ENCODE measurements around the gene CHRDL1. TPM values are rescaled to one million over a fixed set of nuclear protein-coding genes. Genes with fewer than 3 reads are reported as not detected.

The CHRDL1 gene
- total RNA-seq, 1 donor from 2014 or later, result 15.5 TPM

GRCh38 chrX:110805303-110805702, 9.7 kb upstream of the CHRDL1 start:
- Histone ChIP-seq H3K79me2 (ENCODE audit: low read depth) (no peaks in the 10 kb centered on the region), H3K4me2 (no peak overlapping the region), H3K4me3 (no peak overlapping the region), H3K36me3 (no peaks in the 10 kb centered on the region), H3K9ac (no peak overlapping the region), H3K27me3 (no peaks in the 10 kb centered on the region), H3K27ac (no peak overlapping the region), H4K20me1 (ENCODE audit: low read depth) (no peaks in the 10 kb centered on the region), H3F3A (ENCODE audit: low read depth) (no peaks in the 10 kb centered on the region), H2AFZ (replicated peaks) (no peak overlapping the region), H3K4me1 (no peaks in the 10 kb centered on the region), H3K9me3 (ENCODE audit: low read depth) (no peaks in the 10 kb centered on the region)
- Mint-ChIP-seq H3K9me3 (no peaks in the 10 kb centered on the region), H3K36me3 (no peaks in the 10 kb centered on the region), H3K27me3 (ENCODE audit: insufficient read depth, low read depth) (peaks cover 8% of the 10 kb centered on the region), H3K4me3 (no peak overlapping the region), H3K27ac (no peak overlapping the region), H3K4me1 (no peaks in the 10 kb centered on the region)
- TF ChIP-seq EZH2 (IDR thresholded peaks at IDR 0.05), result no peak
- TF ChIP-seq CTCF (IDR thresholded peaks at IDR 0.05), result no peak
- TF ChIP-seq EZH2phosphoT487 (IDR thresholded peaks at IDR 0.05), result no peak
- DNase-seq (ENCODE audit: low spot score), result no peak

- Histone ChIP-seq H3K27ac (no peak overlapping the region), H3K36me3 (no peaks in the 10 kb centered on the region), H3K4me3 (no peak overlapping the region), H4K20me1 (ENCODE audit: low read depth) (no peaks in the 10 kb centered on the region), H3K4me2 (no peak overlapping the region), H2AFZ (replicated peaks) (no peak overlapping the region), H3K27me3 (no peaks in the 10 kb centered on the region), H3K9ac (no peak overlapping the region), H3K9me3 (ENCODE audit: low read depth) (no peaks in the 10 kb centered on the region), H3F3A (ENCODE audit: low read depth) (no peaks in the 10 kb centered on the region), H3K79me2 (ENCODE audit: low read depth) (no peaks in the 10 kb centered on the region), H3K4me1 (no peaks in the 10 kb centered on the region)
- TF ChIP-seq EZH2phosphoT487 (IDR thresholded peaks at IDR 0.05), result no peak
- TF ChIP-seq EZH2 (IDR thresholded peaks at IDR 0.05), result no peak
- TF ChIP-seq CTCF (IDR thresholded peaks at IDR 0.05), result no peak
- H3K4me3 Mint-ChIP-seq, result no peak overlapping the region
- no peak for DNase-seq (ENCODE audit: low spot score)
- H3K4me1 Mint-ChIP-seq, result no peaks in the 10 kb centered on the region
- no peaks in the 10 kb centered on the region for H3K36me3 Mint-ChIP-seq
- peaks cover 9% of the 10 kb centered on the region for H3K27me3 Mint-ChIP-seq (ENCODE audit: insufficient read depth, low read depth)
- no peaks in the 10 kb centered on the region for H3K9me3 Mint-ChIP-seq
- H3K27ac Mint-ChIP-seq, result no peak overlapping the region
Measured at GRCh38 chrX:110804446-110804845, 8.8 kb upstream of the CHRDL1 start.

GRCh38 chrX:110803506-110803905, 7.9 kb upstream of the CHRDL1 start:
- TF ChIP-seq EZH2 (IDR thresholded peaks at IDR 0.05) (no peak), EZH2phosphoT487 (IDR thresholded peaks at IDR 0.05) (no peak), CTCF (IDR thresholded peaks at IDR 0.05) (no peak)
- Mint-ChIP-seq H3K4me3 (no peak overlapping the region), H3K27me3 (ENCODE audit: insufficient read depth, low read depth) (peaks cover 8% of the 10 kb centered on the region), H3K36me3 (no peaks in the 10 kb centered on the region), H3K9me3 (no peaks in the 10 kb centered on the region), H3K4me1 (no peaks in the 10 kb centered on the region), H3K27ac (no peak overlapping the region)
- H4K20me1 ChIP-seq (ENCODE audit: low read depth), result no peaks in the 10 kb centered on the region
- H3K4me1 ChIP-seq, result no peaks in the 10 kb centered on the region
- H3K4me2 ChIP-seq, result no peak overlapping the region
- no peaks in the 10 kb centered on the region for H3K9me3 ChIP-seq (ENCODE audit: low read depth)
- H3K27ac ChIP-seq, result no peak overlapping the region
- H2AFZ ChIP-seq (replicated peaks), result no peak overlapping the region
- H3F3A ChIP-seq (ENCODE audit: low read depth), result no peaks in the 10 kb centered on the region
- H3K36me3 ChIP-seq, result no peaks in the 10 kb centered on the region
- H3K9ac ChIP-seq, result no peak overlapping the region
- no peak overlapping the region for H3K4me3 ChIP-seq
- no peaks in the 10 kb centered on the region for H3K79me2 ChIP-seq (ENCODE audit: low read depth)
- H3K27me3 ChIP-seq, result no peaks in the 10 kb centered on the region
- DNase-seq (ENCODE audit: low spot score), result no peak

- Mint-ChIP-seq H3K4me1 (peaks cover 37% of the 10 kb centered on the region), H3K4me3 (peak overlapping the region; percentile 92), H3K27ac (peak overlapping the region; percentile 88), H3K9me3 (no peaks in the 10 kb centered on the region), H3K36me3 (no peaks in the 10 kb centered on the region), H3K27me3 (ENCODE audit: insufficient read depth, low read depth) (peaks cover 12% of the 10 kb centered on the region)
- no peaks in the 10 kb centered on the region for H3F3A ChIP-seq (ENCODE audit: low read depth)
- H2AFZ ChIP-seq (replicated peaks), result peak overlapping the region; percentile 97
- H3K27me3 ChIP-seq, result no peaks in the 10 kb centered on the region
- no peak overlapping the region for H3K9ac ChIP-seq
- peak overlapping the region; percentile 47 for H3K4me3 ChIP-seq
- peak overlapping the region; percentile 74 for H3K4me2 ChIP-seq
- H4K20me1 ChIP-seq (ENCODE audit: low read depth), result no peaks in the 10 kb centered on the region
- no peak overlapping the region for H3K27ac ChIP-seq
- H3K4me1 ChIP-seq, result peaks cover 2% of the 10 kb centered on the region
- peaks cover 7% of the 10 kb centered on the region for H3K9me3 ChIP-seq (ENCODE audit: low read depth)
- TF ChIP-seq EZH2 (IDR thresholded peaks at IDR 0.05) (no peak), EZH2phosphoT487 (IDR thresholded peaks at IDR 0.05) (no peak), CTCF (IDR thresholded peaks at IDR 0.05) (no peak)
- no peak for DNase-seq (ENCODE audit: low spot score)
- H3K79me2 ChIP-seq (ENCODE audit: low read depth), result no peaks in the 10 kb centered on the region
- H3K36me3 ChIP-seq, result no peaks in the 10 kb centered on the region
Measured at GRCh38 chrX:110796407-110796697, 735 bp upstream of the CHRDL1 start.
